ENCODE measurements around the gene KRT83.
A peak's percentile ranks its signal among the peaks of the same experiment; 100 is the strongest.

KRT83 gene

GRCh38 chr12:52331039-52331438, 9.8 kb upstream of the KRT83 start:
- DNase-seq, result no peak

GRCh38 chr12:52327830-52328500, 6.8 kb upstream of the KRT83 start:
- DNase-seq, result no peak

DNA sequence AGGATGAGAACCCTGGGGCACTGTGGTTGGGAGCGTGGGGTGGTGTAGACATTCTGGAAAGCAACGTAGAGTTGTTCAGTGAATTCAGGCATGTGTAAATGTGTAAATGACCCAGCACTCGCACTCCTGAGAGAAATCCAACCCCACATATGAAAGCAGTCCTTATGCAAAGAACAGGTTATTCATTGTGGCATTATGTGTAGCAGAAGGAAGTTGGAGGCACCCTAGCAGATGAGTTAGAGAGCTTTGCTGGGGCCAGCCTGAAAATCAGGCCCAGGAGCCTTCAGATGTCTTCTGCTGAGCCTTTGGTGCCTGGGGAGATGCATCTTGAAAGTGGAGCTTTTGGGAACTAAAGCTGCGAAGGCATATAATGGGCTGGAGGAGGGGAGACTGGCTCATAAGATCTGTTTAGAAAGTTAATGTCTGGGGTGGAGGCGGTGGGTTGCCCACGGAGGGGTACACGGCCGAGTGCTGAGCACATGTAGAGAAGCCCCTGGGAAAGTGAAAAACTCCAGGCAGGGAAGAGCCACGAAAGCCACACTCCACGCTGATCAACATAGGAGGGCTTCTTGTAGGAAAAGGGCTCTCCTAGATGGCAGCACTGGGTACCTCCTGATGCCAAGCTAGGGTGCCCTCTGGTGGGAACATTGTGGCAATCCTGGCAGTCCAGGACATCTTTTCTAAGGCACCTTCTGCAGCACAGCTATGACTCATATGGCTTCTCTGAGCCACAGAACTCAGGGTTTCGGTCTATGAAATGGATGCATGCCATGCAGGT, 6.0 kb upstream of the KRT83 start:
- DNase-seq, result peak; percentile 65 to 92

DNA sequence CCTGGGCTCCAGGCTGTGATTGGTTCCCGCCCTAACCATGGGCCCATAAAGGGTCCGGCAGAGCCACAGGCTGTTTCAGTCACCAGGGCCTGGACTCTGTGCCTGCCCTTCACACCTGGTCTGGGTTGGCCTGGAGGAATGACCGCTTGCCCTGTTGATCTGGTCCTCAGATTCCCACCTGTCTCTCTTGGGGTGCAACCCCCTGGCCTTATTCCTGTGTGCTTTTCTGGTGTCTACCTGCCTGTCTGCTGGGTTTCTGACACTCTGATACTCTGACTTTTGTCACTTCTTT, 2.9 kb upstream of the KRT83 start:
- DNase-seq, result no peak

DNA sequence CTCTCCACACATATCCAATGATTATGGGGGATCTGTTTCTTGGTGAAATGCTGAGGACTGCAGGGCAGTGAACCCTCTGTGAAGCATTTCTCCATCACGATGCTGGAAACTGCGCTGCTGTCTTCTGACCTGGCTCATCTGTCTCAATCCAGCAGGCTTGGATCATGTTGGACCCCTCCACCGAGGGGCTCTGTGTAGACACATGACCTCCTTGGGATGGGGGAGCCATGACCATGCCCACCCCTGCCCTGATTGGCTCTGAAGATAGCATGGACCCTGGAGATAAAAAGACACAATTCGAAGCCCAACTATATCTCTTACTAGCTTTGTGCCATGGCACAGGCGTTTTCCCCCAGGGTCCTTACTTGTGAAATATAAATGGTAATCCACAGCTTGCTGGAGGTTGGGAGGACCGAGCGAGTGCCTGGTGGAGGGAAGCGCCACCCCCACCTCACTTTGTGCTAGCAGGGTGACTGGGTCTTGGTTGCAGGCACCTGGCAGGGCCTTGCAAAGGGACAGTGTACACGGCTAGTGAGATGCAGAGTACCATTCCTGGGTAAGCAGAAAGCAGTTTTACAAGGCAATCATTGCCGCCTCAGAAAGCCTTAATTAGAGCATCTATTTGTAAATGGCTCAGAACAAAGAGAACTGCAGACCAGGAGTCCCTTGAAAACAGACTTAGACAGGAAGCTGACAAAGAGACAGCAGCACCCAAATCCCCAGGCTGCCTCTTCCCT, 2.4 kb upstream of the KRT83 start:
- DNase-seq, result no peak

- no peak for DNase-seq
These were observed 1.8 kb upstream of the KRT83 start for GRCh38 chr12:52323001-52323400.

GRCh38 chr12:52322069-52322468, 871 bp upstream of the KRT83 start:
- no peak for DNase-seq

DNA sequence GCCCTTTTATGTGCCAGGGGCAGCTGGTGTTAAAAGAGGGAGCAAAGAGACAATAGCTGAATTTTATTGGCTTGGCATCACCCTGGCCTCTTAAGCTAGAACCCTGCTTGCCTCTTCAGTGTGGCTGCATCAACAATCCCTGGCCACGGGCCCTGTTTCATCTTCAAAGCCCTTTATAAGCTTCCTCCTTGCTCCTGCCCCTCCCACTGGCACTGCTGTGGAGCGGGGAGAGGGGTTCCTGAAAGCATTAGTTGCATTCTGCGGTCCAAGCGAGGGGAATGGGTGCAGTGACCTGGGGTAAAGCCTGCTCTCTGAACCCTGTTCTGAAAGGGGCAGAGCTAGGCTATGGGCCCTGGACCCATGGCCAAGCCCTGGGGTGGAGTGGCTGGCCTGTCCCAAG, 220 bp upstream of the KRT83 start:
- DNase-seq, result no peak

DNA sequence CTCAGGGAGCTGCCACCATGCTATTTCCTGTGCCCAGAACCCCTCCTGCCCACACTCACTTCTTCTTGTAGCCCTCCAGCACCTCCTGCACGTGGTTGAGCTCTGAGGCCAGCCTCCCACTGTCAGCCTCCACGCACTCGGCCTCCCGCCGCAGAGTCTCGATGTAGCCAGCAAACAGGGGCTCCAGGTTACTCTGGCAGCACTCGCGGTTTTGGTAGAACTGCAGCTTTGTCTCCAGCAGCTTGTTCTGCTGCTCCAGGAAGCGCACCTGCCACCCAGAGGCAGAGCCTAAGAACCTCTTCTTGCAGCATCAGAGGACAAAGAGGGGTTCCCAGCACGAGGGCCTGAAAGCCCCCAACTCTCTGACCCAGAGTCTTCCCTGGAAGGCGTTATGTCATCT, 2.1 kb downstream of the KRT83 start:
- peak in 1 of 2 experiments; percentile 36 for DNase-seq

- no peak for DNase-seq
These were observed 2.8 kb downstream of the KRT83 start for GRCh38 chr12:52318241-52318990.

DNA sequence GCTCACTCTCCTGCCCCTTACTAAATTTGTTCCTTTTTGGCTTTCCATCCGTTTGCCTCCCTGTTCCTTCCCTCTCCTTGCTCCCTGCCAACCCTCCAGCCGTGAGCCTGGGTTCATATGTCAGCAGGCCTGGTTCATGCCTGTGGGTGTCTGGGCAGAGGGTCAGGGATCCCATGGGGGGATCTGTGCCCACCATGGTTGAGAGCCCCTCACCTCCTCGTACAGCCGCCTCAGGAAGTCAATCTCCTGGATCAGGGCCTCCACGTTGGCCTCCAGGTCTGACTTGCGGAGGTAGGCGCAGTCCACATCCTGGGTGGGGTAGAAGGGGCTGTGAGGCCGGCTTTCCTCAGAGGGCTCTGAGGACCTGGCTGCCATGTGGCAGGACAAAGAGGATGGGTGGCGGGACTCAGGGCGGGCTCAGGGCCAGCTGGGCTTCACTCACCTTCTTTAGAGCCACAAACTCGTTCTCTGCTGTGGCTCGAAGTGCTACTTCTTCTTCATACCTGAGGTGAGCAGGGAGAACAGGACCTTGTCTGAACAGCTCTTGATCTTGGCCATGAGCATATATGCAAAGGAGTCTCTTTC, 3.6 kb downstream of the KRT83 start:
- no peak for DNase-seq

GRCh38 chr12:52316701-52317100, 4.5 kb downstream of the KRT83 start:
- no peak for DNase-seq

DNA sequence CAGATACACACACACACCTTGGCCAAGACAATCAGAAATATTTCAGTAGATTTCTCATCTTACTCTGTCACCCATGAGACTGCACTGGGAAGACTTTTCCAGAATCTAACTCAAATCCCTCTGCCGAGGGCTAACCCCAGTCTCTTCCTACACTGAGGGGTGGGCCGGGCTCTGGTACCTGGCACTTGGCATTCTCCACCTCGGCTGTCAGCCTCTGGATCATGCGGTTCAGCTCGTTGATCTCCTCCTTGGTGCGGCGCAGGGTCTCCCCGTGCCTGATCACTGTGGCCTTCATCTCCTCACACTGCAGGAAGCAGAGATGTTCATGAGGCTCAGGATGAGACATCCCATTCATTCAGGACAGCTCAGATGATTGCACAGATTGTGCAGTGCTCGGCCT, 4.9 kb downstream of the KRT83 start:
- DNase-seq, result no peak

GRCh38 chr12:52315721-52316120, 5.5 kb downstream of the KRT83 start:
- DNase-seq, result peak in 1 of 2 experiments; percentile 49

GRCh38 chr12:52314511-52314910, 6.7 kb downstream of the KRT83 start:
- DNase-seq, result no peak

GRCh38 chr12:52313926-52314325, 7.3 kb downstream of the KRT83 start:
- no peak for DNase-seq

- DNase-seq, result no peak
These were observed 7.7 kb downstream of the KRT83 start for GRCh38 chr12:52313461-52313860.

DNA sequence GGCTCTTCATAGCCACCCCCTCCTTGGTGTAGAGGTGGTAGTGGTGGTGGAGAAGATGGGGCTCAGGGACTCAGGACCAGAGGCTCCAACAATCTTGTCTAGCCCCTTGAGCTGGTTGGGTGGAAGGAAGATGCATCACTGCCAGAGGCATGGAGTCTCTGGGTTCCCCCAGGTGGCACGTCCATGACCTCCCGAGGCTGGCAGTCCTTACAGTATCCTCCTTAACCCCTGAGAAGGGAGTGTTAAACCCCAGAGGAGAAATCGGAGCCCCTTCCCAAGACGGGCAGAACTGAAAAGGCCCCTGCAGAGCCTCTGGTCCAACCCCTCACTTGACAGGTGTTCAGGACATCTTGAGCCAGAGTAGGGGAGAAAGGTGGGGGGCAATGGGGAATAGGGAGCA, 9.1 kb downstream of the KRT83 start:
- no peak for DNase-seq

DNA sequence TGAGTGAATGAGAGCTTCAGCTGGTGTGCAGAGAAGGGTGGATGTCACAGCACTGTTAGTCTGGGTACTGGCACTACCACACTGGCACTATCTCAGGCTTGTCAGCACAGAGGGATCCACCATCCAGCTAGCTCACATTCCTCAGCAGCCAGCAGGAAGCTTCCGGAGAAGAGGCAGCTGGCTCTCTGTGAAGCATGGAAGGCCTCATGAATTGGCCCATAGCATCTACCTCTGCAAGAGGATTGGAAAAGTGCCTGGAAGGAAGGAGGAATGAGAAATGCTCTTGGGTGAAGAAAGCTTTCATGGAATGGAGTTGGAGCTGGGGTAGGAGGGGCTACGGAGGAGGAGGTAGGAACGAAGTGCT, 9.9 kb downstream of the KRT83 start:
- DNase-seq, result no peak

- no peak for DNase-seq
These were observed 10.4 kb downstream of the KRT83 start for GRCh38 chr12:52310622-52311284.

DNA sequence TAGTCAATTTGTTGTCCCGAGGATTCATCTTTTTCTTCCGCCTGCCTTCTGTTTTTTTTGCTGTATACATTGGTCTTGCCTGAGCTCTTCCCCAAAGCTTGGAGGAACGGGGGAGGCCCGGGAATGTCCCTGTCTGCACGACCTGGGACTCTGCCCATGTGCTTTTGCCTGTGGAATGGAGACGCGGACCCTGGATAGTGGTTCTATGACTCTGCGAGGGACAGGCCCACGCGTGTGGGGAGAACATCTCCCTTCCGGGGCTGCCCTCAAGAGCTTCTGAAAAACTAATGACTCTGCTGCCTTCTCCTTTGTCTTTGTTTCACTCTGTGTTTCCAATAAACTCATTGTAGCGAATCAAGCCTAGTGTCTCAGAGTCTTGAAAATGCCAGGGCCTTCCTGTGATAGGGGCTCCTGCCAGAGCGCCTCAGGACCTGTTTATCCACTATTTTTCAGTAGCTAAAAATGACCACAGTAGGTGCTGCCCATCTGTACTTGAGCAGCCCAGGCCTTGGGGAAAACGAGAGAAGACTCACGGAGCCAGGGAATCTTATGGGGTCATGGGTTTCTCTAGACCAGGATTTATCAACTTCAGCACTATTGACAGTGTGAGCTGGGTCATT, 12.3 kb downstream of the KRT83 start:
- no peak for DNase-seq
